GM23338 (cell line): ENCODE measurements around the gene LURAP1L. TPM values are rescaled to one million over a fixed set of nuclear protein-coding genes. Genes with fewer than 3 reads are reported as not detected.

ENCODE experiments used
- ATAC-seq: fragments of 200-7000 bp; cut with Tn5 transposase; 3 replicates; pipeline ENCODE4 v1.9.1; 2020
- DNase-seq: peaks from one replicate; pipeline ENCODE4 v3.0.0-alpha.2; 2015; ENCODE audit warnings: low spot score
- H2AFZ ChIP-seq: fragments of 200-600 bp; sonication (generic); 2 replicates; pipeline ENCODE4 v1.8.0; 2016; ENCODE audit warnings: antibody characterized with exemption, mild to moderate bottlenecking, moderate library complexity
- H3F3A ChIP-seq: fragments of 200-600 bp; sonication (generic); replicated peaks from 2 replicates; pipeline ENCODE4 v1.8.0; 2017; ENCODE audit warnings: antibody characterized with exemption, mixed run types, low read depth
- H3K27ac ChIP-seq: fragments of 200-600 bp; sonication (generic); 2 replicates; pipeline ENCODE4 v1.6.1; 2016; ENCODE audit warnings: low read depth
- H3K27me3 ChIP-seq: fragments of 200-600 bp; sonication (generic); 2 replicates; pipeline ENCODE4 v1.8.0; 2016; ENCODE audit warnings: mild to moderate bottlenecking, mixed run types, moderate library complexity; ENCODE audit not compliant: insufficient read depth
- H3K36me3 ChIP-seq: fragments of 200-600 bp; sonication (generic); 2 replicates; pipeline ENCODE4 v1.8.0; 2016; ENCODE audit warnings: mild to moderate bottlenecking; ENCODE audit not compliant: insufficient read depth
- H3K4me1 ChIP-seq: fragments of 200-600 bp; sonication (generic); 2 replicates; pipeline ENCODE4 v1.8.0; 2016; ENCODE audit warnings: mild to moderate bottlenecking, moderate library complexity; ENCODE audit not compliant: insufficient read depth
- H3K4me2 ChIP-seq: fragments of 200-600 bp; sonication (generic); 2 replicates; pipeline ENCODE4 v1.7.1; 2017; ENCODE audit warnings: mixed run types
- H3K4me3 ChIP-seq: fragments of 200-600 bp; sonication (generic); 2 replicates; pipeline ENCODE4 v1.6.1; 2016; ENCODE audit warnings: mixed run types
- H3K79me2 ChIP-seq: fragments of 200-600 bp; sonication (generic); replicated peaks from 2 replicates; pipeline ENCODE4 v1.8.0; 2017; ENCODE audit warnings: mild to moderate bottlenecking; ENCODE audit not compliant: insufficient read depth
- H3K9me2 ChIP-seq: fragments of 200-600 bp; sonication (generic); 2 replicates; pipeline ENCODE4 v1.8.0; 2017; ENCODE audit not compliant: insufficient read depth
- H4K20me1 ChIP-seq: fragments of 200-600 bp; sonication (generic); replicated peaks from 2 replicates; pipeline ENCODE4 v1.8.0; 2017; ENCODE audit warnings: mild to moderate bottlenecking; ENCODE audit not compliant: insufficient read depth
- H3K27ac Mint-ChIP-seq: 2 replicates; pipeline ENCODE4 v1.8.0; 2020; ENCODE audit warnings: inconsistent platforms, mild to moderate bottlenecking, moderate library complexity, mixed read lengths
- H3K27me3 Mint-ChIP-seq: 3 replicates; pipeline ENCODE4 v1.8.0; 2022; ENCODE audit warnings: low read depth, mild to moderate bottlenecking, moderate library complexity, mixed read lengths, inconsistent platforms; ENCODE audit not compliant: insufficient read depth, poor library complexity
- H3K36me3 Mint-ChIP-seq: 3 replicates; pipeline ENCODE4 v1.8.0; 2021; ENCODE audit warnings: low read depth, mild to moderate bottlenecking, inconsistent platforms, moderate library complexity, mixed read lengths
- H3K4me1 Mint-ChIP-seq: 3 replicates; pipeline ENCODE4 v1.8.0; 2020; ENCODE audit warnings: mild to moderate bottlenecking, inconsistent platforms, mixed read lengths
- H3K4me3 Mint-ChIP-seq: 3 replicates; pipeline ENCODE4 v1.8.0; 2021; ENCODE audit warnings: moderate library complexity, mild to moderate bottlenecking, inconsistent platforms, mixed read lengths
- H3K9me3 Mint-ChIP-seq: 3 replicates; pipeline ENCODE4 v1.8.0; 2020; ENCODE audit warnings: moderate library complexity, mild to moderate bottlenecking, inconsistent platforms, mixed read lengths
- CREB1 ChIP-seq: fragments of 250-450 bp; sonication (Bioruptor Pico); IDR thresholded peaks from 2 replicates; pipeline ENCODE4 v1.5.0; 2020; ENCODE audit warnings: low read depth, mild to moderate bottlenecking, moderate library complexity
- EZH2 ChIP-seq: fragments of 200-600 bp; sonication (generic); IDR thresholded peaks from one replicate; pipeline ENCODE4 v1.8.0; 2017; ENCODE audit warnings: antibody characterized with exemption, mild to moderate bottlenecking, low read depth; ENCODE audit not compliant: unreplicated experiment
- EZH2phosphoT487 ChIP-seq: fragments of 200-600 bp; sonication (generic); IDR thresholded peaks from one replicate; pipeline ENCODE4 v1.8.1; 2018; ENCODE audit warnings: antibody characterized with exemption; ENCODE audit not compliant: unreplicated experiment
- JUNB ChIP-seq: IDR thresholded peaks from one replicate; pipeline ENCODE4 v1.6.1; 2016; ENCODE audit warnings: antibody characterized with exemption; ENCODE audit not compliant: unreplicated experiment
- NANOG ChIP-seq: IDR thresholded peaks from 2 replicates; pipeline ENCODE4 v1.6.1; 2016; ENCODE audit warnings: antibody characterized with exemption, borderline replicate concordance
- POLR2AphosphoS5 ChIP-seq: IDR thresholded peaks from 2 replicates; pipeline ENCODE4 v1.6.1; 2016; ENCODE audit warnings: antibody characterized with exemption, low read depth
- STAT1 ChIP-seq: IDR thresholded peaks from one replicate; pipeline ENCODE4 v1.6.1; 2016; ENCODE audit warnings: antibody characterized with exemption; ENCODE audit not compliant: unreplicated experiment
- ZNF114 ChIP-seq: fragments of 250-450 bp; sonication (Bioruptor Pico); IDR thresholded peaks from 2 replicates; pipeline ENCODE4 v1.5.0; 2020; ENCODE audit warnings: mild to moderate bottlenecking, moderate library complexity
- ZNF331 ChIP-seq: fragments of 250-450 bp; sonication (Bioruptor Pico); IDR thresholded peaks from 2 replicates; pipeline ENCODE4 v1.5.0; 2020; ENCODE audit warnings: low read depth, mild to moderate bottlenecking, moderate library complexity
- polyA plus RNA-seq: library from polyadenylated mRNA; unstranded; fragments of >200 nt; fragmentation: Nextera tagmentation; extraction: Ambion mirVana; gene quantifications from 2 replicates; pipeline ENCODE4 v1.2.1, GENCODE V29; 2016
- total RNA-seq: library from RNA; depleted of rRNA; stranded (reverse); fragments of >200 nt; shearing (Covaris generic); gene quantifications from 2 replicates; pipeline ENCODE4 v1.2.3, GENCODE V29; 2014
- TF ChIP-seq, protein P1 (sequence below): IDR thresholded peaks from one replicate; pipeline ENCODE4 v1.6.1; 2018; ENCODE audit warnings: antibody characterized with exemption; ENCODE audit not compliant: unreplicated experiment
- TF ChIP-seq, protein P2 (sequence below), 2 experiments: fragments of 200-600 bp in 1 of 2; sonication (generic) in 1 of 2; conservative IDR thresholded peaks; 2 replicates each; pipeline versions ENCODE4 v1.5.1 to v1.6.1; 2016 to 2017; ENCODE audit warnings: antibody characterized with exemption in 2 of 2, low read depth in 2 of 2, mild to moderate bottlenecking in 2 of 2, moderate library complexity in 1 of 2
- TF ChIP-seq, protein P3 (sequence below): fragments of 250-450 bp; sonication (Bioruptor Pico); IDR thresholded peaks from 2 replicates; pipeline ENCODE4 v1.5.0; 2020; ENCODE audit warnings: mild to moderate bottlenecking, moderate library complexity
- TF ChIP-seq, protein P4 (sequence below): IDR thresholded peaks from 2 replicates; pipeline ENCODE4 v1.6.1; 2016; ENCODE audit warnings: antibody characterized with exemption

LURAP1L gene
- total and polyA plus RNA-seq, 2 experiments from 2014 or later, result 1.2 to 1.6 TPM

DNA sequence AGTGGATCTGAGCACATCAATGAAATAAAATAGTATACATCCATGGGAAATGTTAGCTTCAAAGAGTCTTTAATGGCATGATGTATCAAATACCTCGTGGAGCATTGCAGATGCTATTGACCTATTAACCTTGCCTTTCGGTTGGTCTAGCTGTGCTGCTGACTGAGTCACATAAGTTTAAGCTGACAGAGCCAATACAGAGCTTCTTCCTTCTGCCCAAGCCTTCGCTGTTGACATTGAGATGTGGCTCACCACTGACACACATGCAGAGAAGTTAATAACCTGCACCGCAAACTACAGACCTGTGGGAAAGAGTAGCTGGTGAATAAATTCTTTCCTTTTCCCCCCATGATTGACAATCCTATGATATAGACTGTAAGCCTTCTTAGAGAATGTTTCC is 78.2 kb downstream of the LURAP1L start:
- Histone ChIP-seq H3K79me2 (no peaks in the 10 kb centered on the region), H3K27me3 (no peaks in the 10 kb centered on the region), H3K4me1 (peaks cover 4% of the 10 kb centered on the region; the same call in 1 of the 2 replicates), H3K36me3 (no peaks in the 10 kb centered on the region), H2AFZ (peak overlapping the region; percentile 16; the same call in 1 of the 2 replicates), H3K4me3 (no peak overlapping the region), H3K27ac (no peak overlapping the region), H3F3A (no peaks in the 10 kb centered on the region), H3K4me2 (no peak overlapping the region), H3K9me2 (no peaks in the 10 kb centered on the region), H4K20me1 (no peaks in the 10 kb centered on the region)
- Mint-ChIP-seq H3K9me3 (no peaks in the 10 kb centered on the region), H3K4me1 (peaks cover 11% of the 10 kb centered on the region), H3K36me3 (no peaks in the 10 kb centered on the region), H3K4me3 (no peak overlapping the region), H3K27ac (no peak overlapping the region), H3K27me3 (no peaks in the 10 kb centered on the region)
- no peak for DNase-seq
- no peak for ATAC-seq
- TF ChIP-seq POLR2AphosphoS5 (no peak), EZH2phosphoT487 (no peak), ZNF331 (no peak), EZH2 (no peak), STAT1 (no peak), ZNF114 (no peak), NANOG (no peak), JUNB (no peak), CREB1 (no peak)
- TF ChIP-seq, protein P1, sequence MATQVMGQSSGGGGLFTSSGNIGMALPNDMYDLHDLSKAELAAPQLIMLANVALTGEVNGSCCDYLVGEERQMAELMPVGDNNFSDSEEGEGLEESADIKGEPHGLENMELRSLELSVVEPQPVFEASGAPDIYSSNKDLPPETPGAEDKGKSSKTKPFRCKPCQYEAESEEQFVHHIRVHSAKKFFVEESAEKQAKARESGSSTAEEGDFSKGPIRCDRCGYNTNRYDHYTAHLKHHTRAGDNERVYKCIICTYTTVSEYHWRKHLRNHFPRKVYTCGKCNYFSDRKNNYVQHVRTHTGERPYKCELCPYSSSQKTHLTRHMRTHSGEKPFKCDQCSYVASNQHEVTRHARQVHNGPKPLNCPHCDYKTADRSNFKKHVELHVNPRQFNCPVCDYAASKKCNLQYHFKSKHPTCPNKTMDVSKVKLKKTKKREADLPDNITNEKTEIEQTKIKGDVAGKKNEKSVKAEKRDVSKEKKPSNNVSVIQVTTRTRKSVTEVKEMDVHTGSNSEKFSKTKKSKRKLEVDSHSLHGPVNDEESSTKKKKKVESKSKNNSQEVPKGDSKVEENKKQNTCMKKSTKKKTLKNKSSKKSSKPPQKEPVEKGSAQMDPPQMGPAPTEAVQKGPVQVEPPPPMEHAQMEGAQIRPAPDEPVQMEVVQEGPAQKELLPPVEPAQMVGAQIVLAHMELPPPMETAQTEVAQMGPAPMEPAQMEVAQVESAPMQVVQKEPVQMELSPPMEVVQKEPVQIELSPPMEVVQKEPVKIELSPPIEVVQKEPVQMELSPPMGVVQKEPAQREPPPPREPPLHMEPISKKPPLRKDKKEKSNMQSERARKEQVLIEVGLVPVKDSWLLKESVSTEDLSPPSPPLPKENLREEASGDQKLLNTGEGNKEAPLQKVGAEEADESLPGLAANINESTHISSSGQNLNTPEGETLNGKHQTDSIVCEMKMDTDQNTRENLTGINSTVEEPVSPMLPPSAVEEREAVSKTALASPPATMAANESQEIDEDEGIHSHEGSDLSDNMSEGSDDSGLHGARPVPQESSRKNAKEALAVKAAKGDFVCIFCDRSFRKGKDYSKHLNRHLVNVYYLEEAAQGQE, result no peak
- TF ChIP-seq, protein P2, sequence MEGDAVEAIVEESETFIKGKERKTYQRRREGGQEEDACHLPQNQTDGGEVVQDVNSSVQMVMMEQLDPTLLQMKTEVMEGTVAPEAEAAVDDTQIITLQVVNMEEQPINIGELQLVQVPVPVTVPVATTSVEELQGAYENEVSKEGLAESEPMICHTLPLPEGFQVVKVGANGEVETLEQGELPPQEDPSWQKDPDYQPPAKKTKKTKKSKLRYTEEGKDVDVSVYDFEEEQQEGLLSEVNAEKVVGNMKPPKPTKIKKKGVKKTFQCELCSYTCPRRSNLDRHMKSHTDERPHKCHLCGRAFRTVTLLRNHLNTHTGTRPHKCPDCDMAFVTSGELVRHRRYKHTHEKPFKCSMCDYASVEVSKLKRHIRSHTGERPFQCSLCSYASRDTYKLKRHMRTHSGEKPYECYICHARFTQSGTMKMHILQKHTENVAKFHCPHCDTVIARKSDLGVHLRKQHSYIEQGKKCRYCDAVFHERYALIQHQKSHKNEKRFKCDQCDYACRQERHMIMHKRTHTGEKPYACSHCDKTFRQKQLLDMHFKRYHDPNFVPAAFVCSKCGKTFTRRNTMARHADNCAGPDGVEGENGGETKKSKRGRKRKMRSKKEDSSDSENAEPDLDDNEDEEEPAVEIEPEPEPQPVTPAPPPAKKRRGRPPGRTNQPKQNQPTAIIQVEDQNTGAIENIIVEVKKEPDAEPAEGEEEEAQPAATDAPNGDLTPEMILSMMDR (conservative IDR thresholded peaks at IDR 0.05; ENCODE audit: low read depth in 2 of 2), result no peak
- TF ChIP-seq, protein P3, sequence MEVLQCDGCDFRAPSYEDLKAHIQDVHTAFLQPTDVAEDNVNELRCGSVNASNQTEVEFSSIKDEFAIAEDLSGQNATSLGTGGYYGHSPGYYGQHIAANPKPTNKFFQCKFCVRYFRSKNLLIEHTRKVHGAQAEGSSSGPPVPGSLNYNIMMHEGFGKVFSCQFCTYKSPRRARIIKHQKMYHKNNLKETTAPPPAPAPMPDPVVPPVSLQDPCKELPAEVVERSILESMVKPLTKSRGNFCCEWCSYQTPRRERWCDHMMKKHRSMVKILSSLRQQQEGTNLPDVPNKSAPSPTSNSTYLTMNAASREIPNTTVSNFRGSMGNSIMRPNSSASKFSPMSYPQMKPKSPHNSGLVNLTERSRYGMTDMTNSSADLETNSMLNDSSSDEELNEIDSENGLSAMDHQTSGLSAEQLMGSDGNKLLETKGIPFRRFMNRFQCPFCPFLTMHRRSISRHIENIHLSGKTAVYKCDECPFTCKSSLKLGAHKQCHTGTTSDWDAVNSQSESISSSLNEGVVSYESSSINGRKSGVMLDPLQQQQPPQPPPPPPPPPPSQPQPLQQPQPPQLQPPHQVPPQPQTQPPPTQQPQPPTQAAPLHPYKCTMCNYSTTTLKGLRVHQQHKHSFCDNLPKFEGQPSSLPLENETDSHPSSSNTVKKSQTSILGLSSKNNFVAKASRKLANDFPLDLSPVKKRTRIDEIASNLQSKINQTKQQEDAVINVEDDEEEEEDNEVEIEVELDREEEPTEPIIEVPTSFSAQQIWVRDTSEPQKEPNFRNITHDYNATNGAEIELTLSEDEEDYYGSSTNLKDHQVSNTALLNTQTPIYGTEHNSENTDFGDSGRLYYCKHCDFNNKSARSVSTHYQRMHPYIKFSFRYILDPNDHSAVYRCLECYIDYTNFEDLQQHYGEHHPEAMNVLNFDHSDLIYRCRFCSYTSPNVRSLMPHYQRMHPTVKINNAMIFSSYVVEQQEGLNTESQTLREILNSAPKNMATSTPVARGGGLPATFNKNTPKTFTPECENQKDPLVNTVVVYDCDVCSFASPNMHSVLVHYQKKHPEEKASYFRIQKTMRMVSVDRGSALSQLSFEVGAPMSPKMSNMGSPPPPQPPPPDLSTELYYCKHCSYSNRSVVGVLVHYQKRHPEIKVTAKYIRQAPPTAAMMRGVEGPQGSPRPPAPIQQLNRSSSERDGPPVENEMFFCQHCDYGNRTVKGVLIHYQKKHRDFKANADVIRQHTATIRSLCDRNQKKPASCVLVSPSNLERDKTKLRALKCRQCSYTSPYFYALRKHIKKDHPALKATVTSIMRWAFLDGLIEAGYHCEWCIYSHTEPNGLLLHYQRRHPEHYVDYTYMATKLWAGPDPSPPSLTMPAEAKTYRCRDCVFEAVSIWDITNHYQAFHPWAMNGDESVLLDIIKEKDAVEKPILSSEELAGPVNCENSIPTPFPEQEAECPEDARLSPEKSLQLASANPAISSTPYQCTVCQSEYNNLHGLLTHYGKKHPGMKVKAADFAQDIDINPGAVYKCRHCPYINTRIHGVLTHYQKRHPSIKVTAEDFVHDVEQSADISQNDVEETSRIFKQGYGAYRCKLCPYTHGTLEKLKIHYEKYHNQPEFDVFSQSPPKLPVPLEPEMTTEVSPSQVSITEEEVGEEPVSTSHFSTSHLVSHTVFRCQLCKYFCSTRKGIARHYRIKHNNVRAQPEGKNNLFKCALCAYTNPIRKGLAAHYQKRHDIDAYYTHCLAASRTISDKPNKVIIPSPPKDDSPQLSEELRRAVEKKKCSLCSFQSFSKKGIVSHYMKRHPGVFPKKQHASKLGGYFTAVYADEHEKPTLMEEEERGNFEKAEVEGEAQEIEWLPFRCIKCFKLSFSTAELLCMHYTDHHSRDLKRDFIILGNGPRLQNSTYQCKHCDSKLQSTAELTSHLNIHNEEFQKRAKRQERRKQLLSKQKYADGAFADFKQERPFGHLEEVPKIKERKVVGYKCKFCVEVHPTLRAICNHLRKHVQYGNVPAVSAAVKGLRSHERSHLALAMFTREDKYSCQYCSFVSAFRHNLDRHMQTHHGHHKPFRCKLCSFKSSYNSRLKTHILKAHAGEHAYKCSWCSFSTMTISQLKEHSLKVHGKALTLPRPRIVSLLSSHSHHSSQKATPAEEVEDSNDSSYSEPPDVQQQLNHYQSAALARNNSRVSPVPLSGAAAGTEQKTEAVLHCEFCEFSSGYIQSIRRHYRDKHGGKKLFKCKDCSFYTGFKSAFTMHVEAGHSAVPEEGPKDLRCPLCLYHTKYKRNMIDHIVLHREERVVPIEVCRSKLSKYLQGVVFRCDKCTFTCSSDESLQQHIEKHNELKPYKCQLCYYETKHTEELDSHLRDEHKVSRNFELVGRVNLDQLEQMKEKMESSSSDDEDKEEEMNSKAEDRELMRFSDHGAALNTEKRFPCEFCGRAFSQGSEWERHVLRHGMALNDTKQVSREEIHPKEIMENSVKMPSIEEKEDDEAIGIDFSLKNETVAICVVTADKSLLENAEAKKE (CRISPR knock-in tag), result no peak
- TF ChIP-seq, protein P4, sequence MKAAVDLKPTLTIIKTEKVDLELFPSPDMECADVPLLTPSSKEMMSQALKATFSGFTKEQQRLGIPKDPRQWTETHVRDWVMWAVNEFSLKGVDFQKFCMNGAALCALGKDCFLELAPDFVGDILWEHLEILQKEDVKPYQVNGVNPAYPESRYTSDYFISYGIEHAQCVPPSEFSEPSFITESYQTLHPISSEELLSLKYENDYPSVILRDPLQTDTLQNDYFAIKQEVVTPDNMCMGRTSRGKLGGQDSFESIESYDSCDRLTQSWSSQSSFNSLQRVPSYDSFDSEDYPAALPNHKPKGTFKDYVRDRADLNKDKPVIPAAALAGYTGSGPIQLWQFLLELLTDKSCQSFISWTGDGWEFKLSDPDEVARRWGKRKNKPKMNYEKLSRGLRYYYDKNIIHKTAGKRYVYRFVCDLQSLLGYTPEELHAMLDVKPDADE, result no peak
